Transverse colon (tissue), 4 donors: ENCODE measurements around the gene LIPN. TPM values are rescaled to one million over a fixed set of nuclear protein-coding genes. Genes with fewer than 3 reads are reported as not detected.

Experiments used
- DNase-seq: peaks from one replicate; pipeline ENCODE4 v3.0.0-alpha.2; 2019
- H3K27ac ChIP-seq, 4 donors: fragments of 200-600 bp; sonication (generic); 2 replicates each; pipeline ENCODE4 v1.5.1; 2016 to 2018; ENCODE audit warnings: inconsistent platforms in 4 of 4
- H3K27me3 ChIP-seq: fragments of 200-600 bp; sonication (generic); 2 replicates; pipeline ENCODE4 v1.5.1; 2017; ENCODE audit warnings: inconsistent platforms
- H3K36me3 ChIP-seq, 4 donors: fragments of 200-600 bp; sonication (generic); 2 replicates each; pipeline ENCODE4 v1.5.1; 2017 to 2019; ENCODE audit warnings: inconsistent platforms in 4 of 4
- H3K4me1 ChIP-seq, 4 donors: fragments of 200-600 bp; sonication (generic); 2 replicates each; pipeline ENCODE4 v1.5.1; 2017 to 2020; ENCODE audit warnings: inconsistent platforms in 4 of 4
- H3K4me3 ChIP-seq, 4 donors: fragments of 200-600 bp; sonication (generic); 1 replicate in 1 of 4; 2 replicates in 3 of 4; pipeline versions ENCODE4 v1.5.1 to v1.6.1; 2017 to 2019; ENCODE audit warnings: inconsistent platforms in 4 of 4
- H3K9me3 ChIP-seq, 2 donors: fragments of 200-600 bp; sonication (generic); 2 replicates each; pipeline ENCODE4 v1.5.1; 2017 to 2019; ENCODE audit warnings: inconsistent platforms in 2 of 2
- EP300 ChIP-seq: sonication (generic); formaldehyde crosslinking; IDR thresholded peaks from one replicate; pipeline ENCODE4 v1.6.1; 2017; ENCODE audit warnings: antibody characterized with exemption, low read depth
- POLR2A ChIP-seq: fragments of 450-650 bp; IDR thresholded peaks from one replicate; pipeline ENCODE4 v1.6.1; 2016; ENCODE audit warnings: antibody characterized with exemption, mild to moderate bottlenecking, moderate library complexity
- POLR2AphosphoS5 ChIP-seq, 3 donors: sonication (generic); formaldehyde crosslinking; IDR thresholded peaks; one replicate each; pipeline ENCODE4 v1.6.1; 2016; ENCODE audit warnings: antibody characterized with exemption in 3 of 3
- WGBS, 2 donors: methylation state at CpG; one replicate each; pipeline ENCODE4 v1.1.5; 2018; ENCODE audit warnings: low coverage in 1 of 2; 5-methylcytosine and 5-hydroxymethylcytosine counted together
- in situ Hi-C, 4 donors: fragments of 200-750 bp; cut with MboI; loops; one replicate each; pipeline versions ENCODE4 v1.15.0 to v1.15.1; 2017; ENCODE audit warnings: low sequenced_read_pairs in 3 of 4, low pct_ligation_motif_present in 1 of 4, low pct_unique_long_range_greater_than_20kb in 1 of 4
- intact Hi-C: fragments of 100-400 bp; cut with DNase I; formaldehyde crosslinking; loops from one replicate; pipeline ENCODE4 v1.15.1; 2023; ENCODE audit warnings: low total_unique reads
- total RNA-seq, 4 donors: library from RNA; depleted of rRNA; stranded (reverse); fragments of >200 nt; gene quantifications; one replicate each; pipeline ENCODE4 v1.1.0, GENCODE V29; 2016
- TF ChIP-seq, protein P1 (sequence below), 5 experiments: fragments of 200-600 bp in 3 of 5; fragments of 450-650 bp in 2 of 5; sonication (generic) in 3 of 5; IDR thresholded peaks; 1 replicate in 2 of 5; 2 replicates in 3 of 5; pipeline ENCODE4 v1.5.1; 2016 to 2017; ENCODE audit warnings: antibody characterized with exemption in 5 of 5, inconsistent platforms in 3 of 5, mild to moderate bottlenecking in 2 of 5, moderate library complexity in 1 of 5

LIPN gene
- total RNA-seq, 4 donors from 2014 or later: 0.48 TPM; not detected in 3

DNA sequence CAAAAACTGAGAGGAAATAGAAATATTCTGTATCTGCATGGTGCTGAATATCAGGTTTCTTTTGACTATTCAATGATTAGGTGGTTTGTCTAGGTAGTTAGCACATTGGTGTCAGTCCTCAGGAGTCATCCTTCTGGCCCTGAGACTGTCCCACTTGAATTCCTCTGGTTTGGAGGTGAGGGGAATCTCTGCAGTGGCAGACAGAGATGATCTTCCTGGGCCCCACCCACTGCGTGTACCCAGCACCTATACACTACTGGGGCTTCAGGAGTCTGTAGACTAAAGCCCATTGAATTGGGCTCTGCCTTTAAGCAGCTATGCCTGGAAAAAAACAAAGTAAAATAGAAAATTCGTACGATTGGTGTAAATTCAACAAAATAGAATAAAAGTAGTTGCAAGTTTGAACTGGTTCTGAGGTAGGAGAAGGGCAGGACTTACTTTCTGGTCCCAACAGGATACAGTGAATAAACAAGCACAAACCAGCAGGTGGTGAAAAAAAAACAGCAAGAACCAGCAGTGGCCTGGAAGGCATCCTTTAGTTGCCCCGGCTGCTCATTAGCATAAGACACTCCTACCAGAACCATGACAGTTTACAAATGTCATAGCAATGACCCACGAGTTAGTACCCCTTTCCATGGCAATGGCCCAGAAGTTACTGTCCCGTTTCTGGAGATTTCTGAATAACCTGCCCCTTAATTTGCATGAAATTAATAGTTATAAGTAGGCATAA is 44.4 kb downstream of the LIPN start:
- no peaks in the 10 kb centered on the region for H3K36me3 ChIP-seq
- no peak overlapping the region for H3K4me3 ChIP-seq
- no peak for TF ChIP-seq POLR2A
- TF ChIP-seq, protein P1, sequence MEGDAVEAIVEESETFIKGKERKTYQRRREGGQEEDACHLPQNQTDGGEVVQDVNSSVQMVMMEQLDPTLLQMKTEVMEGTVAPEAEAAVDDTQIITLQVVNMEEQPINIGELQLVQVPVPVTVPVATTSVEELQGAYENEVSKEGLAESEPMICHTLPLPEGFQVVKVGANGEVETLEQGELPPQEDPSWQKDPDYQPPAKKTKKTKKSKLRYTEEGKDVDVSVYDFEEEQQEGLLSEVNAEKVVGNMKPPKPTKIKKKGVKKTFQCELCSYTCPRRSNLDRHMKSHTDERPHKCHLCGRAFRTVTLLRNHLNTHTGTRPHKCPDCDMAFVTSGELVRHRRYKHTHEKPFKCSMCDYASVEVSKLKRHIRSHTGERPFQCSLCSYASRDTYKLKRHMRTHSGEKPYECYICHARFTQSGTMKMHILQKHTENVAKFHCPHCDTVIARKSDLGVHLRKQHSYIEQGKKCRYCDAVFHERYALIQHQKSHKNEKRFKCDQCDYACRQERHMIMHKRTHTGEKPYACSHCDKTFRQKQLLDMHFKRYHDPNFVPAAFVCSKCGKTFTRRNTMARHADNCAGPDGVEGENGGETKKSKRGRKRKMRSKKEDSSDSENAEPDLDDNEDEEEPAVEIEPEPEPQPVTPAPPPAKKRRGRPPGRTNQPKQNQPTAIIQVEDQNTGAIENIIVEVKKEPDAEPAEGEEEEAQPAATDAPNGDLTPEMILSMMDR (IDR thresholded peaks at IDR 0.05): no peak
- TF ChIP-seq POLR2AphosphoS5 (IDR thresholded peaks at IDR 0.05): no peak
- TF ChIP-seq EP300: no peak
- intact Hi-C loops: no loop called here
- 60 to 75% methylated on average over 3 to 6 of the region's 6 CpGs for WGBS, 2 donors
- no peaks in the 10 kb centered on the region for H3K9me3 ChIP-seq
- DNase-seq: no peak
- in situ Hi-C loops: loop anchor here in 1 of 4 donors (25.0 kb wide), 1 partner anchor 242 kb away; no protein-coding TSS in a partner anchor
- no peak overlapping the region for H3K27ac ChIP-seq
- peaks cover 0 to 3% (median 0%) of the 10 kb centered on the region in 4 donors for H3K4me1 ChIP-seq
- H3K27me3 ChIP-seq: no peaks in the 10 kb centered on the region

DNA sequence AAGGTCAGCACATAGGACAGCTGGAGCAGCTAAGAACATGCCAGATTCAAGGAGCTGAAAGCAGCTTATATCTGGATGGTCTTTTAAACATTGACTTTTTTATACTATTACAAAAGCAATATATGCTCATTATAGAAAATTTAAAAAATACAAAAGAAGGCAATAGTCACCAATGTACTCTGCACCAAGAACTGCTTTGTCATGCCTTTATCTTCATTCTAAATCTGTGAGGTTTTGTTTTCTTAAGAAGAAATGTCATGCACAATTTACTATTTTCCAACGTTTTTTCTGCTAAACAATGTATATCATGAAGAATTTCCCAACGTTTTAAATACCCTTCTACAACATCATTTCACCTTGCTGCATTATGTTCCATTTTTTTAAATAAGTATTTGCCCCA is 45.5 kb downstream of the LIPN start:
- in situ Hi-C loops: loop anchor here in 1 of 4 donors (25.0 kb wide), 1 partner anchor 243 kb away; no protein-coding TSS in a partner anchor
- WGBS, 2 donors: 45 to 55% methylated on average over 2 of the region's 2 CpGs

DNA sequence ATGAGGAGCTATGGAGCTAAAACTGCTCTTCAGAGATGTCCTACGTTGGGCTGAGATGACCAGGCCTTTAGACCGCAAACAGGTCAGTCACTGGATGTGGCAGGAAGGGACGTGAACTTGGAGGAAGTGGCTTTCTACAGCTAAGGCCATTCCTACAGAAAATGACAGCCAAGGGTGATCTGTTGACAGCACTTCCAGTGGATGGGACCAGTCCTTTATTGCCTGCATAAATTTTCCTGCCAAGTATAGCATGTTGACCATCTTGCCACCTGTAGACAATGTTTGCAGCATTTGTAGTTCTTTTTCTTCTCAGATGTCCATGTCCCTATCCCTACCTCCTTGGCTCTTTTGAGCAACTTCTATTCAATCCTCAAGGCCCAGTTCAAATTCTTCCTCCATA is 46.1 kb downstream of the LIPN start:
- no peak for DNase-seq
- intact Hi-C loops: no loop called here
- in situ Hi-C loops: loop anchor here in 1 of 4 donors (25.0 kb wide), 1 partner anchor 244 kb away; no protein-coding TSS in a partner anchor
- Histone ChIP-seq H3K27ac (no peak overlapping the region), H3K36me3 (no peaks in the 10 kb centered on the region), H3K9me3 (no peaks in the 10 kb centered on the region), H3K4me3 (no peak overlapping the region), H3K4me1 (peaks cover 0 to 3% (median 0%) of the 10 kb centered on the region in 4 donors), H3K27me3 (peaks cover 5% of the 10 kb centered on the region)
- 94% methylated on average over 3 of the region's 3 CpGs; no CpG with 5 or more reads in 1 of the 2 donors for WGBS, 2 donors
- TF ChIP-seq, protein P1 (IDR thresholded peaks at IDR 0.05): no peak
- no peak for TF ChIP-seq POLR2AphosphoS5 (IDR thresholded peaks at IDR 0.05)
- TF ChIP-seq POLR2A: no peak
- TF ChIP-seq EP300: no peak

More for the DNA sequence above, 45.5 kb downstream of the LIPN start:
- intact Hi-C loops: no loop called here
- no peaks in the 10 kb centered on the region for H3K36me3 ChIP-seq
- H3K4me3 ChIP-seq: no peak overlapping the region
- no peak for TF ChIP-seq POLR2A
- no peak for TF ChIP-seq EP300
- TF ChIP-seq, protein P1 (IDR thresholded peaks at IDR 0.05): no peak
- TF ChIP-seq POLR2AphosphoS5 (IDR thresholded peaks at IDR 0.05): no peak
- H3K27ac ChIP-seq: no peak overlapping the region
- no peaks in the 10 kb centered on the region for H3K27me3 ChIP-seq
- peaks cover 0 to 3% (median 0%) of the 10 kb centered on the region in 4 donors for H3K4me1 ChIP-seq
- DNase-seq: no peak
- no peaks in the 10 kb centered on the region for H3K9me3 ChIP-seq

DNA sequence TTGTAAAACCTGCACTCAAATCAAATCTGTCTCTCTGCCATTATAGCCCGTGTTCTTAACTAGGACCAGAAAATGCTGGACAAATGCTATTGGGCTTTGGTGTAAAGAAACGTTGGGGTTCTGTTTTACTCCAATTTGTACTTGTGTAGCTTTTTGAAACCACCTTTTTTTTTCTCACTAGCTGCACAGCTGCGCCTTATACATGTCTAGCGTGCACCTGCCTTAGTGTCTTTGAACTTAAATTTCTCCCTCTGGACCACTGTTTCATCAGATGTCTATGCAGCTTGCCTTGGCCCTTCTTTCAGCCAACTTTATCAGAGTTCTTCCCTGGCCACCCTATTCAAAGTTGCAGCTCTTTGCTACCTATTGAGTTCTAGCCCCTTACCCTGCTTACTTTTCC is 49.8 kb downstream of the LIPN start:
- Histone ChIP-seq H3K36me3 (no peaks in the 10 kb centered on the region), H3K4me1 (no peaks in the 10 kb centered on the region), H3K27me3 (peaks cover 14% of the 10 kb centered on the region), H3K27ac (no peak overlapping the region), H3K9me3 (no peaks in the 10 kb centered on the region), H3K4me3 (no peak overlapping the region)
- intact Hi-C loops: no loop called here
- in situ Hi-C loops: loop anchor here in 2 of 4 donors (10.0 to 25.0 kb wide), 2 partner anchors 125 to 247 kb away; no protein-coding TSS in a partner anchor
- 67 to 69% methylated on average over 3 to 4 of the region's 4 CpGs for WGBS, 2 donors
- no peak for DNase-seq
- TF ChIP-seq, protein P1 (IDR thresholded peaks at IDR 0.05): no peak
- TF ChIP-seq POLR2A: no peak
- TF ChIP-seq EP300: no peak
- no peak for TF ChIP-seq POLR2AphosphoS5 (IDR thresholded peaks at IDR 0.05)
